ENCODE results near the gene CABLES1.

The CABLES1 gene

GRCh38 chr18:23196119-23197007, 61.1 kb downstream of the CABLES1 start:
- no peak for FAIRE-seq

GRCh38 chr18:23198217-23198845, 63.0 kb downstream of the CABLES1 start:
- FAIRE-seq = no peak

- FAIRE-seq = no peak
These were observed 65.5 kb downstream of the CABLES1 start for GRCh38 chr18:23200756-23201155.

GRCh38 chr18:23201741-23202140, 66.5 kb downstream of the CABLES1 start:
- no peak for FAIRE-seq

- no peak for FAIRE-seq
These were observed 68.7 kb downstream of the CABLES1 start for GRCh38 chr18:23203891-23204432.

GRCh38 chr18:23204589-23205235, 69.4 kb downstream of the CABLES1 start:
- FAIRE-seq = no peak

- FAIRE-seq = no peak
These were observed 70.7 kb downstream of the CABLES1 start for GRCh38 chr18:23205980-23206379.

GRCh38 chr18:23207191-23207955, 72.1 kb downstream of the CABLES1 start:
- FAIRE-seq = no peak

- FAIRE-seq = no peak
These were observed 72.7 kb downstream of the CABLES1 start for GRCh38 chr18:23207994-23208393.

GRCh38 chr18:23208600-23208999, 73.3 kb downstream of the CABLES1 start:
- FAIRE-seq = no peak

- FAIRE-seq = no peak
These were observed 73.7 kb downstream of the CABLES1 start for GRCh38 chr18:23209031-23209430.

- FAIRE-seq = no peak
These were observed 74.5 kb downstream of the CABLES1 start for GRCh38 chr18:23209796-23210195.

GRCh38 chr18:23210526-23210925, 75.2 kb downstream of the CABLES1 start:
- no peak for FAIRE-seq

GRCh38 chr18:23211146-23211545, 75.9 kb downstream of the CABLES1 start:
- no peak for FAIRE-seq

GRCh38 chr18:23212161-23212560, 76.9 kb downstream of the CABLES1 start:
- FAIRE-seq = no peak

- FAIRE-seq = no peak
These were observed 77.9 kb downstream of the CABLES1 start for GRCh38 chr18:23213200-23213599.

GRCh38 chr18:23217781-23218180, 82.5 kb downstream of the CABLES1 start:
- FAIRE-seq = no peak

GRCh38 chr18:23220355-23220754, 85.1 kb downstream of the CABLES1 start:
- no peak for FAIRE-seq

GRCh38 chr18:23223641-23224040, 88.4 kb downstream of the CABLES1 start:
- FAIRE-seq = no peak

GRCh38 chr18:23225503-23225902, 90.2 kb downstream of the CABLES1 start:
- FAIRE-seq = no peak

- FAIRE-seq = no peak
These were observed 91.1 kb downstream of the CABLES1 start for GRCh38 chr18:23226391-23226790.

GRCh38 chr18:23226930-23227725, 91.8 kb downstream of the CABLES1 start:
- no peak for FAIRE-seq

Data from A204.1 (cell line).